Lung (tissue), 12 donors: ENCODE data around the gene MTHFD1. TPM values are rescaled to one million over a fixed set of nuclear protein-coding genes. Genes with fewer than 3 reads are reported as not detected.
A peak's percentile ranks its signal among the peaks of the same experiment; 100 is the strongest.

Experiments
- ATAC-seq: fragments of 200-7000 bp; cut with Tn5 transposase; one replicate; pipeline ENCODE4 v1.9.1; 2020; ENCODE audit warnings: moderate number of reproducible peaks; ENCODE audit not compliant: insufficient read depth, low FRiP score
- DNase-seq, 3 donors: peaks; one replicate each; pipeline ENCODE4 v3.0.0-alpha.2; 2013 to 2017
- H3K27ac ChIP-seq, 2 donors: one replicate each; pipeline ENCODE4 v1.5.1; 2013; ENCODE audit warnings: mild to moderate bottlenecking in 2 of 2, moderate library complexity in 2 of 2, control low read depth in 1 of 2, inconsistent platforms in 1 of 2, low read depth in 1 of 2, low read length in 1 of 2
- H3K27me3 ChIP-seq, 3 donors: one replicate each; pipeline ENCODE4 v1.5.1; 2013; ENCODE audit warnings: low read length in 2 of 3; ENCODE audit not compliant: control insufficient read depth in 3 of 3, insufficient read depth in 3 of 3
- H3K36me3 ChIP-seq, 4 donors: one replicate each; pipeline ENCODE4 v1.5.1; 2013; ENCODE audit warnings: low read length in 4 of 4, mild to moderate bottlenecking in 1 of 4, moderate library complexity in 1 of 4; ENCODE audit not compliant: control insufficient read depth in 4 of 4, insufficient read depth in 4 of 4
- H3K4me1 ChIP-seq, 5 donors: one replicate each; pipeline ENCODE4 v1.5.1; 2013; ENCODE audit warnings: low read length in 5 of 5, mild to moderate bottlenecking in 2 of 5, moderate library complexity in 1 of 5; ENCODE audit not compliant: control insufficient read depth in 5 of 5, insufficient read depth in 5 of 5
- H3K4me3 ChIP-seq: one replicate; pipeline ENCODE4 v1.5.1; 2013; ENCODE audit warnings: mild to moderate bottlenecking, control low read depth, moderate library complexity
- H3K9ac ChIP-seq, 2 donors: one replicate each; pipeline ENCODE4 v1.5.1; 2013; ENCODE audit warnings: low read length in 2 of 2, control low read depth in 1 of 2; ENCODE audit not compliant: insufficient read depth in 1 of 2
- H3K9me3 ChIP-seq, 4 donors: one replicate each; pipeline ENCODE4 v1.5.1; 2013; ENCODE audit warnings: low read length in 3 of 4, mild to moderate bottlenecking in 1 of 4, moderate library complexity in 1 of 4; ENCODE audit not compliant: control insufficient read depth in 4 of 4, insufficient read depth in 3 of 4
- WGBS, 2 donors: extraction: QIAGEN DNeasy Blood & Tissue Kit; methylation state at CpG; one replicate each; pipeline ENCODE4 v1.1.7; 2013; 5-methylcytosine and 5-hydroxymethylcytosine counted together
- polyA plus RNA-seq, 2 donors: library from polyadenylated mRNA; stranded (reverse); fragments of 200-250 nt; gene quantifications; one replicate each; pipeline ENCODE4 v1.2.1, GENCODE V29; 2013
- total RNA-seq, 2 donors: library from RNA; depleted of rRNA in 1 of 2; stranded (reverse); fragments of >200 nt in 1 of 2; gene quantifications; one replicate each; pipeline ENCODE4 v1.2.1, GENCODE V29; 2014 to 2021
- TF ChIP-seq, protein P1 (sequence below): IDR thresholded peaks from 2 replicates; pipeline ENCODE4 v1.5.1; 2012; ENCODE audit warnings: mild to moderate bottlenecking; ENCODE audit errors: control extremely low read depth, extremely low read depth
- donor health status: control.
- donor health status: control.
- donor health status: Bipolar disorder and iron deficiency.
- donor health status: healthy.
- donor health status: DM: yes; HTN: yes; CAD: no.

MTHFD1 gene
- total and polyA plus RNA-seq, 4 donors: 20.9 to 58.7 (median 29.1) TPM

DNA sequence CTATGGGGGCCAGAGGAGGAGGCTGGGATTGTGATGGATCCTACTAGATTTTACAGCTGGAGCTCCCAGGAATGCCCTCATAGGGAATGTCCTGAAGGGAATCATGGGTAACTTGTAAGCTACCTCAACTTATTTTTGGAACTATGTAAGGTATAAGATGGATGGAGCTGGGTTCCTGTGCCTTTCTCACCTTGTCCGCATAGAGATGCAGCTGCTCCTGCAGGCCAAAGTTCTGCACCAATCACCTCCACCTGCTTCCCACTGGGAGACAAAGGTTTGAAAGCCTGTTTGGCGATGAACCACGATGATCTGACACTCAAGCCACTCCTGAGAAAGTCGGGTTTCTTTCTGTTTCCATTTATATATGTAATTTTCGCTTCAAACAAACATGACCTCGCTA, 76.5 kb downstream of the MTHFD1 start:
- Histone ChIP-seq H3K4me1 (peaks cover 0 to 35% (median 1%) of the 10 kb centered on the region in 5 donors), H3K27ac (no peak overlapping the region), H3K9me3 (no peaks in the 10 kb centered on the region), H3K36me3 (peaks cover 0 to 6% (median under 1%) of the 10 kb centered on the region in 4 donors), H3K27me3 (no peaks in the 10 kb centered on the region), H3K9ac (peak overlapping the region in 1 of 2 donors; percentile 30), H3K4me3 (no peak overlapping the region)
- ATAC-seq (no peak), DNase-seq (no peak)
- TF ChIP-seq, protein P1, sequence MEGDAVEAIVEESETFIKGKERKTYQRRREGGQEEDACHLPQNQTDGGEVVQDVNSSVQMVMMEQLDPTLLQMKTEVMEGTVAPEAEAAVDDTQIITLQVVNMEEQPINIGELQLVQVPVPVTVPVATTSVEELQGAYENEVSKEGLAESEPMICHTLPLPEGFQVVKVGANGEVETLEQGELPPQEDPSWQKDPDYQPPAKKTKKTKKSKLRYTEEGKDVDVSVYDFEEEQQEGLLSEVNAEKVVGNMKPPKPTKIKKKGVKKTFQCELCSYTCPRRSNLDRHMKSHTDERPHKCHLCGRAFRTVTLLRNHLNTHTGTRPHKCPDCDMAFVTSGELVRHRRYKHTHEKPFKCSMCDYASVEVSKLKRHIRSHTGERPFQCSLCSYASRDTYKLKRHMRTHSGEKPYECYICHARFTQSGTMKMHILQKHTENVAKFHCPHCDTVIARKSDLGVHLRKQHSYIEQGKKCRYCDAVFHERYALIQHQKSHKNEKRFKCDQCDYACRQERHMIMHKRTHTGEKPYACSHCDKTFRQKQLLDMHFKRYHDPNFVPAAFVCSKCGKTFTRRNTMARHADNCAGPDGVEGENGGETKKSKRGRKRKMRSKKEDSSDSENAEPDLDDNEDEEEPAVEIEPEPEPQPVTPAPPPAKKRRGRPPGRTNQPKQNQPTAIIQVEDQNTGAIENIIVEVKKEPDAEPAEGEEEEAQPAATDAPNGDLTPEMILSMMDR: no peak
- WGBS, 2 donors: 16 to 23% methylated on average over 6 of the region's 6 CpGs

DNA sequence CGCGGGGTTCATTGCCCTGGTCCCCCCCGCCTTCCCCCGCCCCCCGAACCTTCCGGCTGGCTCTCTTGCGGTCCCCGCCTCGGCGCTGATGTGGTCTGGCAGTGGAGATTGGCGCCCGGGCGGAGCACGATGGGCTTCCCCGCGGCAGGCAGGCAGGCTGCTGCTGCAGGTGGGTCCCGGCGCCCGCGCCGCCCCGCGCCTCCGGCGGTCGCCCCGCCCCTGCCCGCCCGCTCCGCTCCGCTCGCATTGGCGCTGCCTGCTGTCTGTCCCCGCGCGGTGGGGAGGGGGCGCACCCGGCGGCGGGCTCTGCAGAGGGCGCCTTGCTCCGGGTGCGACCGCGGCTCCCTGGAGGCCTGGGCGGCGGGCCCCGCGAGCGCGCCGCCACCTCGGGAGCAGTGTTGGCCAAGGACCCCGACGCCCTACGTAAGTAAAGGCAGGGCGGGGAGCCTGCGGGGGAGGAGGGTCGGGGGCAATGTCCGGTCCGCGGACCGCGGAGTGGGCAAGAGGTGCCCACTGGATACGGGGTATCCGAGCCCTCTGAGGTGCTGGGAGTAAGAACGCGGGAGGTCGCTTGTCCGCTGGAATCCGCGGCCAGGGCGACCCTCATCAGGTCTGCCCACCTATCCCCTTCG, 77.2 kb downstream of the MTHFD1 start, which contains the start of gene AKAP5:
Gene AKAP5, plus strand, starts transcription at position 309 of the 632 bp plus-strand sequence. CDS start 2,896 bp downstream, outside the sequence.
- H3K27ac ChIP-seq: peak within 1 kb of the TSS in 1 of 2 donors; percentile 4
- peak; percentile 90 for ATAC-seq
- peak; percentile 71 to 83 (median 80) for DNase-seq
- H3K9me3 ChIP-seq: no peaks in the 10 kb centered on the region
- H3K27me3 ChIP-seq: no peaks in the 10 kb centered on the region
- peaks cover 0 to 36% (median 1%) of the 10 kb centered on the region in 5 donors for H3K4me1 ChIP-seq
- 0 to 1% methylated on average over 59 to 74 of the region's 74 CpGs for WGBS, 2 donors
- TF ChIP-seq, protein P1: no peak
- H3K36me3 ChIP-seq: peaks cover 0 to 6% (median 0%) of the 10 kb centered on the region in 4 donors
- H3K9ac ChIP-seq: peak within 1 kb of the TSS in 1 of 2 donors; percentile 30
- H3K4me3 ChIP-seq: peak within 1 kb of the TSS; percentile 71

DNA sequence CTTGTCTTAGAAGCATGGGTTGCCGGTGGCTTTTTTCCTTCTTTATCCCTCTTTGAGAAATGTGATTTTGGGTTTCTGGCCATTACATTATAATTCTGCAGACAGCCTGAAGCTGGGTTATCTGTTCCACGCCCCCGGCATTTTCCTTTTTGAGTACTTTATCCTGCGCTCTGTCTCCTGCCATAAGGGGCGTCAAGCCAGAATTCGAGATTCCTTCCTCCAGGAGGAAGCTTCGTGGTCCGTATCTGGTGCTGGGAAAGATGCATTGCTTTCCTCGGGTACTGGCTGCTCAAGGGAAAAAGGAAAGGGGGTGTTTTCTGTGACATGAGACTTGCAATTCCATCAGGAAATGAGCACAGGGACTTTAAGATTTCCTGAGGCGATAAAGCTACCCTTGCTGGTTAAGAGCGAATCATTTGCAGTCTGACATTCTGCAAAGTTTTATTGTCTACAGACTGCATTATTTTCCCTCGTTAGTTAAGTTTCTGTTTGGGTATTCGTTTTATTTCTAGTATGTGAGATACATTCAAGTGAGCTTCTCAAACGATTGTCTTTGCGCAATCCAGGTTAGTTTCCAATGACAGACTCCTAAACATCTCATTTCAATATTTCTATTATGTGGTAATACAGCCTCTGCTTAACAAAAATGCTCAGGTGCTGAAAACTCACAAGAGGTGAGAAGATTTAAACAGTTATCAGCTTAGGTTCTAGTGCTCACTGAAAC, 77.8 kb downstream of the MTHFD1 start:
- ATAC-seq: no peak

More for the DNA sequence above, 77.8 kb downstream of the MTHFD1 start:
- TF ChIP-seq, protein P1: no peak
- Histone ChIP-seq H3K36me3 (peaks cover 0 to 6% (median 0%) of the 10 kb centered on the region in 4 donors), H3K9ac (no peak overlapping the region), H3K4me3 (peak overlapping the region; percentile 71), H3K27ac (no peak overlapping the region), H3K9me3 (no peaks in the 10 kb centered on the region), H3K4me1 (peaks cover 0 to 36% (median 1%) of the 10 kb centered on the region in 5 donors), H3K27me3 (no peaks in the 10 kb centered on the region)
- 7 to 8% methylated on average over 15 of the region's 15 CpGs for WGBS, 2 donors
- DNase-seq: peak; percentile 50 to 70 (median 62)
